IPS-NIHi11 (cell line): ENCODE measurements around the gene RHCG.

ENCODE experiments used
- DNase-seq: peaks from one replicate; pipeline ENCODE4 v3.0.0; 2012; ENCODE audit warnings: mixed read lengths, low spot score

RHCG gene

GRCh38 chr15:89444241-89445225, 51.9 kb downstream of the RHCG start:
- DNase-seq: peak; percentile 60

- no peak for DNase-seq
Measured at GRCh38 chr15:89443581-89443980, 52.8 kb downstream of the RHCG start.

- peak; percentile 90 for DNase-seq
Measured at GRCh38 chr15:89442671-89443307, 53.6 kb downstream of the RHCG start.

DNA sequence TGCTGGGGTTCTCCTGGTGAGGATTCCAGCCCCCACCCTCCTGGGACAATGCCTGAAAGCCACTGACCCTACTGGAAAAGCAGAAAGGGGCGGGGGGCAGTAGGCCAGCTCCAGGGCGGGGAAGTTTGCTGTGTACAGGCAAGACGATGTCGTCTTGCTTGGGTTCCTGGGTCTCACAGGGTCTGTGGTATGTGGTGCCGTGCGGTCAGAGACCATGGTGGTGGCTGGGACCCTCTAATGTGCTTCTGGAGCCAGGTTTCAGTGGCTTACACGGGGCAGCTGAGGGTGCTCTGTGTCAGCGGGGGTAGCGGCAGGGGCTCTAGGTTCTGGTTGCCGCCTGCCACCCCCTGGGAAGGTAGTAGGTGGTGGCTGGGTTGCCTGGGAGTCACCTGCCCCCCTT, 54.2 kb downstream of the RHCG start:
- DNase-seq: no peak

DNA sequence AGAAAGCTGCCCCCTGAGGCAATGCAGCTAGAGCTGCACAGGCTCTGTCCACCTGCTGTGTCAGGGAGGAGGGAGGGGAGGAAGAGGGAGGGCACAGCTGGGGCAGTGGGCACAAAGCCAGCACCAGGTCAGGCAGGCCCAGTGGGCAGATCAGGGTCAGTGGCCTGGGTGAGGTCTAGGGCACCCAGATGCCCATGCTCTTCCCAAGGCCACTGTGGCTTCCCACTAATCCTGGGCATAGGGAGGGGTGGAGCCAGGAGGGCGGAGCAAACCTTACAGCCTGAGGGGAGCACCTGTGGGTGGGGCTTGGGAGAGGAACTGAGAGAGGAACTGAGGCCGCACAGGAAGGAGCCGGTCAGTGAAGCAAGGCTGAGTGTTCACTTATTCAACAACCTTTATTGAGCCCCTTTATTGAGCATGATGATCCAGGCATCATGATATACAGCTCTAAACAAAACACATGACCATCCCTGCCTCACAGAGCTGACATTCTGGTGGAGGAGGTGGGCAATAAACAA, 55.0 kb downstream of the RHCG start:
- no peak for DNase-seq

GRCh38 chr15:89439764-89440163, 56.6 kb downstream of the RHCG start:
- no peak for DNase-seq

GRCh38 chr15:89436560-89437311, 59.6 kb downstream of the RHCG start:
- no peak for DNase-seq

DNA sequence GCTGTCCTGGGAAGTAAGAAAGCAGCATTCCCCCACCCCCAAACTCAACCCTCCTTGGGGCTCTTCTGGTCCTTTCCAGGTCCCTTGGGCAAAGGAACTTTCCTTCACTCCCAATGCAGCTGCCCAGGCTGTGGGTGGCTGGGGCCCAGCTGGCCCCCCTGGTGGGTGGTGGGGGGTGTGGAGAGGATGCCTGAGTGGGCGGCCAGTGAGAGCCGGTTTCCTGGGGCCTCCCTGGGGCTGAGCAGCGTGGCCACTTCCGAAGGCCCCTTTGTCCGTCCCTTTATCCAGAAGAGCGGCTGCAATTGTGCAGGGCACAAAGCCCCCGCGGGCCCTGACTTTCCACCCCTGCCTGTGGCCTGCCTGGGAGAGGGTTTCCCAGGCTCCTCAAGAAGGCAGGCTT, 61.0 kb downstream of the RHCG start:
- no peak for DNase-seq

- no peak for DNase-seq
Measured at GRCh38 chr15:89433686-89434085, 62.7 kb downstream of the RHCG start.

DNA sequence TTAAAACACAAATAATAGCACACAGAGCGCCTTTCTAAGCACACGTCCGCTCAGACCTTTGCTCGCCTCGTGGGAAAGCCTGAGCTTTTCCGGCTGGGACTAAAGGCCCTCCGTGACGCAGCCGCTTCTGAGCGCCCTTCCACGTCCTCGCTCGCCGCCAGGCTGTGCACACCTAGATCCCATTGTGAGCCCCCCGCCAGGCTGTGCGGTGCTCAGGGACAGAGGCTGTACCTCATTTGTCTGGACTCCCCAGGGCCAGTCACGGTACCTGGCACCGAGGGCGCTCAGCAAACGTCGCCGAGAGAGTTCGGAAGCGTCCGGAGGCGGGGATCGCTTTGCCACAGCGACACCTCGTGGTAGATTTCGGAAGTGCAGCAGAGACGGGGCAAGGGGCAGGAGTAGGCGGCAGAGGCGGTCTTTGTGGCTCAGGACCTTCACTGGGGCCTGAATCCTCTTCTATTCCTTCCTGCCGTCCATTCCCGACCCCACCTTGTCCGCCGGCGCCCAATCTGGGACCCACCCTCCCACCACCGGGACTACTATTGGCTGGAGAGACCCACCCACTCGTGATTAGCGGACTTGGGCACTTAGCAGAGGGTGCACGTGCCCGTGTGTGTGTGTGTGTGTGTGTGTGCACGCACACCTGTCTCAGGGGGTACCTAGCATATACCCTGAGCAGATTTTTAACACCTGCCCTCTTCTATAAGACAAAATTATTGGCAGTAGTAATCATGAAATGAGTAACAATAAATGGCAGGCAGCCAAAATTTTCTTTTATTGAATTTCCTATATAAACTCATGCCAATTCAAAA, 65.6 kb downstream of the RHCG start:
- peak; percentile 94 for DNase-seq

DNA sequence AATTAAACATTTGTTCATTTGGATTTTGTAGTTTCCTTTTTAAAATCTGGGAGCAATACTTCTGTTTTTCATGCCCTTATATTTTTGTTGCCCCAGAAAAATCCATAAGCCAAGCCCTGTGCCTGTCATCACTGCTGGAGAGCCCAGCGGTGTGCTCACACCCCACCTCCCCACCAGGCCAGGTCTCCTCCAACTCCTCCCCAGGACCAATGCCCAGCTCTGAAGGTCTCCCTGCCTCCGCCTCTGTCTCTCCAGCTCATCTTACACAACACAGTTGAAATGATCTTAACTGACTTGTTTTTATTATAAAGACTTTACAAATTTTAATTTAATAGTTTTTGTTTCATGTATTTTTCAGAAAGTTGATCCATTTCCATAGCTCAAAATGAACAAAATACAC, 66.4 kb downstream of the RHCG start:
- DNase-seq: no peak

- DNase-seq: no peak
Measured at GRCh38 chr15:89429023-89429422, 67.4 kb downstream of the RHCG start.

DNA sequence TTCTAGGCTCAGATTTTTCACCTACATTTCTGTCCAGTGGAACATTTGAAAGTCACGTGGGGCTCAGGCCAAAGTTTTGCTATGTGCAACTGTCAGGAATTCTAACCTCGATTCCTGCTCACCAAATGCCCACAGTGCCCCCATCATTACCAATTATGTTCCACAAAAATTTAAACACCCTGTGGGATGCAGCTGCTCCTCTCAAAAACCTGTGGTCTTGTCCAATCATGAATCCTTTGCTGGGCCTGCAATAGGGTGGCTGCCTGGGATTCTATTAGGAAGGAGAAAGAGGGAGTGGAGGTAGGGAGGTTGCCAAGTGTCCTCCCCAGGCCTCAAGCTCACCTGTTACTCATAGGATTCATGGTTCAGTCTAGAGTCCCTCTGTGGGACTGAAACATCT, 68.1 kb downstream of the RHCG start:
- DNase-seq: no peak

DNA sequence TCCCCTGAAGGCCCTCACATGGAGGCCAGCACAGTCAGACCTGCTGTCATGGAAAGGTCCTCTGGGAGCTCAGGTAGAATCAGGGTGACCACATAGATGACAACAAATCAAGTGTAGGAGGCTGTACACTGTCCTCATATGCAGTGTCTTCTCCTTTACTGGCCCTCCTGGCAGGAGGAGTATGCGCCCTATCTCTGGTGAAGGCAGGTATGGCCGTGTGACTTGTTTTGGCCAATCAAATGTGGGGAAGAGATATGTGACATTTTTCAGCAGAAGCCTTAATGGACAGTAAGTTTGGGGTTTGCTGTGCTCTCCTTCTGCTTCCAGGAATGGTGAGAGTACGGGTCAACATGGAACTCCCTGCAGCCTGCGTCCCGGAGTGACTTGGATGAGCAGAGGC, 69.9 kb downstream of the RHCG start:
- DNase-seq: no peak

- no peak for DNase-seq
Measured at GRCh38 chr15:89423981-89424380, 72.4 kb downstream of the RHCG start.
